ENCODE results near the gene WDFY3. TPM values are rescaled to one million over a fixed set of nuclear protein-coding genes. Genes with fewer than 3 reads are reported as not detected.

WDFY3 gene
- total and polyA plus RNA-seq, 2 donors (not counting 1 experiment from before 2014, with no cell fraction given) = 0.05 to 0.36 TPM

DNA sequence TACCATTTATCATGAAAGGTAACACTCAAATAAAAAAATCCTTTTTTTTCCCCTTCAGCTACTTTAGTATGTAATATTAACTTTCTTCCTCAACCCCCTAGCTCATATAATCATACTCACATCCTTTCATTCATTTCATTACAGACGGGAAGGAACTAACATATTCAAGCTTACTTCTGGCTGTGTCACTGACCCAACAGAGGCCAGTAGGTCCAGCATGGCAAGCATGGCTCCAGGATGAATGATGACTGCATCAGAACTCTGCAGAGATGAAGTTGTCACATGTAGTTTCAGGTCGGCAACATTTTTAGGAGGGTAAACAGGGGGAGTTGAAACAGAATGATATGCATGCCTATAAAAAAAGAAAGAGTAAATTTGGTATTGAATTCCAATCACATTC lies 163.4 kb downstream of the WDFY3 start:
- H3K27me3 Mint-ChIP-seq = no peaks in the 10 kb centered on the region
- no peak overlapping the region for H3K4me3 Mint-ChIP-seq
- DNase-seq (no peak), ATAC-seq (ENCODE audit: low read depth) (no peak)
- ChIA-PET CTCF (no interaction called here), POLR2A (no interaction called here)
- H3K36me3 ChIP-seq (replicated peaks in 1 of 2; ENCODE audit: control extremely low read depth in 1 of 2, control insufficient read depth in 1 of 2, extremely low read depth in 1 of 2, insufficient read depth in 2 of 2, low read length in 1 of 2) = no peaks in the 10 kb centered on the region
- intact Hi-C loops (cut with micrococcal nuclease) = no loop called here
- H3K4me1 ChIP-seq (ENCODE audit: control insufficient read depth in 2 of 2, insufficient read depth in 2 of 2, low read length in 2 of 2) = no peaks in the 10 kb centered on the region
- no peak overlapping the region for H3K27ac ChIP-seq (ENCODE audit: low read length in 2 of 2)
- no peak overlapping the region for H2AFZ ChIP-seq (ENCODE audit: insufficient read depth, low read depth, low read length, poor library complexity, severe bottlenecking)
- no peaks in the 10 kb centered on the region for H3K79me2 ChIP-seq (ENCODE audit: control insufficient read depth, insufficient read depth, low read length)
- H3K9me3 ChIP-seq (ENCODE audit: control extremely low read depth in 1 of 3, control insufficient read depth in 2 of 3, insufficient read depth in 1 of 3, low read length in 2 of 3) = no peaks in the 10 kb centered on the region
- no peaks in the 10 kb centered on the region for H3K4me1 Mint-ChIP-seq
- H3K27me3 ChIP-seq (replicated peaks in 1 of 4; ENCODE audit: control extremely low read depth in 1 of 4, control insufficient read depth in 3 of 4, insufficient read depth in 4 of 4, low read length in 3 of 4) = no peaks in the 10 kb centered on the region
- TF ChIP-seq EZH2 (IDR thresholded peaks at IDR 0.05; ENCODE audit: borderline replicate concordance, insufficient read depth, low read depth, low read length, poor library complexity, severe bottlenecking) (no peak), CTCF (IDR thresholded peaks at IDR 0.05) (no peak)
- H3K27ac Mint-ChIP-seq = no peak overlapping the region
- no peaks in the 10 kb centered on the region for H3K9me3 Mint-ChIP-seq (ENCODE audit: insufficient read depth)
- H3K4me2 ChIP-seq (replicated peaks; ENCODE audit: low read depth, low read length, poor library complexity, severe bottlenecking) = no peak overlapping the region
- 100% methylated on average over 1 of the region's 2 CpGs for WGBS (ENCODE audit: insufficient coverage)
- H3K4me3 ChIP-seq (ENCODE audit: control extremely low read depth in 1 of 5, extremely low read depth in 1 of 5, insufficient read depth in 1 of 5, low read depth in 2 of 5, low read length in 4 of 5) = no peak overlapping the region
- no peaks in the 10 kb centered on the region for H4K20me1 ChIP-seq (ENCODE audit: control insufficient read depth, insufficient read depth, low read length, poor library complexity, severe bottlenecking)
- no peak overlapping the region for H3K9ac ChIP-seq (ENCODE audit: low read length)

GRCh38 chr4:84800256-84800655 lies 166.2 kb downstream of the WDFY3 start:
- Histone ChIP-seq H3K9me3 (ENCODE audit: control extremely low read depth in 1 of 3, control insufficient read depth in 2 of 3, insufficient read depth in 1 of 3, low read length in 2 of 3) (no peaks in the 10 kb centered on the region), H3K4me2 (replicated peaks; ENCODE audit: low read depth, low read length, poor library complexity, severe bottlenecking) (no peak overlapping the region), H3K27ac (ENCODE audit: low read length in 2 of 2) (no peak overlapping the region), H3K79me2 (ENCODE audit: control insufficient read depth, insufficient read depth, low read length) (no peaks in the 10 kb centered on the region), H3K27me3 (replicated peaks in 1 of 4; ENCODE audit: control extremely low read depth in 1 of 4, control insufficient read depth in 3 of 4, insufficient read depth in 4 of 4, low read length in 3 of 4) (no peaks in the 10 kb centered on the region), H3K4me3 (ENCODE audit: control extremely low read depth in 1 of 5, extremely low read depth in 1 of 5, insufficient read depth in 1 of 5, low read depth in 2 of 5, low read length in 4 of 5) (no peak overlapping the region), H3K9ac (ENCODE audit: low read length) (no peak overlapping the region), H2AFZ (ENCODE audit: insufficient read depth, low read depth, low read length, poor library complexity, severe bottlenecking) (no peak overlapping the region), H3K36me3 (replicated peaks in 1 of 2; ENCODE audit: control extremely low read depth in 1 of 2, control insufficient read depth in 1 of 2, extremely low read depth in 1 of 2, insufficient read depth in 2 of 2, low read length in 1 of 2) (no peaks in the 10 kb centered on the region), H3K4me1 (ENCODE audit: control insufficient read depth in 2 of 2, insufficient read depth in 2 of 2, low read length in 2 of 2) (no peaks in the 10 kb centered on the region), H4K20me1 (ENCODE audit: control insufficient read depth, insufficient read depth, low read length, poor library complexity, severe bottlenecking) (no peaks in the 10 kb centered on the region)
- Mint-ChIP-seq H3K4me3 (no peak overlapping the region), H3K9me3 (ENCODE audit: insufficient read depth) (no peaks in the 10 kb centered on the region), H3K27ac (no peak overlapping the region), H3K4me1 (no peaks in the 10 kb centered on the region), H3K27me3 (no peaks in the 10 kb centered on the region)
- ChIA-PET CTCF (no interaction called here), POLR2A (no interaction called here)
- ATAC-seq (ENCODE audit: low read depth) = no peak
- TF ChIP-seq EZH2 (IDR thresholded peaks at IDR 0.05; ENCODE audit: borderline replicate concordance, insufficient read depth, low read depth, low read length, poor library complexity, severe bottlenecking) = no peak
- no peak for DNase-seq
- intact Hi-C loops (cut with micrococcal nuclease) = no loop called here

Data from B cell (primary cell).